ENCODE results near the gene KDM4C. TPM values are rescaled to one million over a fixed set of nuclear protein-coding genes. Genes with fewer than 3 reads are reported as not detected.

Gene KDM4C
- total and polyA plus RNA-seq, 2 of the 8 experiments (the other 6 are each of a cell fraction or from before 2014, with no cell fraction given), result 13.0 to 26.1 TPM

- no peak overlapping the region for H2AFZ ChIP-seq (ENCODE audit: low read length)
- no peak overlapping the region for H3K4me3 ChIP-seq (ENCODE audit: extremely low read depth in 1 of 4, insufficient read depth in 2 of 4, low read depth in 3 of 4, low read length in 4 of 4)
- no peak for TF ChIP-seq EZH2 (IDR thresholded peaks at IDR 0.05; ENCODE audit: low read depth, low read length, severe bottlenecking)
- no peak for TF ChIP-seq FOSL1 (IDR thresholded peaks at IDR 0.05; ENCODE audit: insufficient read depth, low read depth, low read length)
- no peak for TF ChIP-seq PHF8 (conservative IDR thresholded peaks at IDR 0.05; ENCODE audit: low read depth, low read length)
- no peak for TF ChIP-seq JUN (IDR thresholded peaks at IDR 0.05; ENCODE audit: low read depth, low read length)
- no peak for TF ChIP-seq CEBPB (IDR thresholded peaks at IDR 0.05; ENCODE audit: low read depth, low read length)
- no peak for TF ChIP-seq JUND (IDR thresholded peaks at IDR 0.05; ENCODE audit: low read length)
- H3K27me3 ChIP-seq (replicated peaks in 1 of 4; ENCODE audit: control insufficient read depth in 3 of 4, extremely low read depth in 1 of 4, insufficient read depth in 3 of 4, low read length in 3 of 4), result no peaks in the 10 kb centered on the region
- no peak overlapping the region for H3K56ac ChIP-seq (replicated peaks; ENCODE audit: insufficient read length, low read depth, low read length)
- H3K18ac ChIP-seq (ENCODE audit: extremely low read depth, low read length), result no peak overlapping the region
- 96% methylated on average over 6 of the region's 6 CpGs; no CpG with 5 or more reads in 1 of the 2 experiments for WGBS, 2 experiments (ENCODE audit: extremely low coverage in 1 of 2, insufficient coverage in 1 of 2, insufficient read length in 1 of 2, insufficient replicate concordance in 2 of 2, low coverage in 1 of 2, low lambda C conversion rate in 2 of 2, missing lambda C conversion rate in 1 of 2)
- no peaks in the 10 kb centered on the region for H3K9me3 ChIP-seq (ENCODE audit: insufficient read depth in 2 of 2, low read depth in 1 of 2, low read length in 1 of 2)
- H2BK120ac ChIP-seq (replicated peaks; ENCODE audit: low read depth, low read length), result no peak overlapping the region
- peak overlapping the region; percentile 24 for H3K4ac ChIP-seq (replicated peaks; ENCODE audit: insufficient read length, low read depth, low read length)
- no peak overlapping the region for H4K91ac ChIP-seq (replicated peaks; ENCODE audit: insufficient read length, low read length)
- no peak overlapping the region; the same call in 1 of the 2 replicates for H2BK5ac ChIP-seq (ENCODE audit: low read depth, low read length)
- H2BK15ac ChIP-seq (ENCODE audit: low read length), result peak overlapping the region; percentile 94; the same call in 1 of the 2 replicates
- FAIRE-seq (no peak), DNase-seq (ENCODE audit: low read depth in 1 of 2, low spot score in 2 of 2) (no peak)
- no peak overlapping the region for H4K8ac ChIP-seq (ENCODE audit: extremely low read depth, insufficient read depth, low read length)
- H3K79me2 ChIP-seq (ENCODE audit: control insufficient read depth in 1 of 2, insufficient read depth in 2 of 2, low read length in 2 of 2), result peaks cover 3 to 86% of the 10 kb centered on the region in 2 experiments; a peak in 3 of 4 replicates
- POLR2A ChIA-PET (ENCODE audit: partially characterized antibody), result interaction anchor here (2.1 kb wide), 1 partner anchor 25 kb away, joined by 6 read pairs; the partner anchor contains the start of gene KDM4C
- no peaks in the 10 kb centered on the region for H3K23me2 ChIP-seq (ENCODE audit: low read depth, low read length)
- H4K20me1 ChIP-seq (replicated peaks in 1 of 2; ENCODE audit: control insufficient read depth in 1 of 2, insufficient read depth in 2 of 2, low read length in 2 of 2), result no peaks in the 10 kb centered on the region
- H4K5ac ChIP-seq (ENCODE audit: insufficient read length, low read depth, low read length), result no peak overlapping the region
- CTCF ChIA-PET (ENCODE audit: partially characterized antibody), result interaction anchor here (1.2 to 1.3 kb wide), 2 partner anchors 21 to 45 kb away, joined by 3 read pairs; no protein-coding TSS in a partner anchor
- no peaks in the 10 kb centered on the region for H3K36me3 ChIP-seq (ENCODE audit: control insufficient read depth in 2 of 4, insufficient read depth in 4 of 4, low read length in 3 of 4)
- no peak overlapping the region for H3K27ac ChIP-seq (ENCODE audit: low read depth, low read length)
- peaks cover 0 to 24% (median 14%) of the 10 kb centered on the region in 4 experiments; a peak in 6 of 7 replicates for H3K4me1 ChIP-seq (replicated peaks in 1 of 4; ENCODE audit: control insufficient read depth in 3 of 4, insufficient read depth in 4 of 4, low read length in 3 of 4)
- H3K9ac ChIP-seq (replicated peaks in 1 of 4; ENCODE audit: extremely low read depth in 1 of 4, low read depth in 3 of 4, low read length in 3 of 4), result no peak overlapping the region
- no peak overlapping the region for H2BK12ac ChIP-seq (ENCODE audit: low read depth, low read length)
- H3K14ac ChIP-seq (ENCODE audit: insufficient read length), result no peak overlapping the region
- no peak overlapping the region; the same call in 1 of the 2 replicates for H2AK5ac ChIP-seq (ENCODE audit: low read depth, low read length)
- peaks cover 6% of the 10 kb centered on the region; the same call in 1 of the 2 replicates for H3K79me1 ChIP-seq (ENCODE audit: low read depth, low read length)
- no peak overlapping the region for H2BK20ac ChIP-seq (ENCODE audit: low read length)
- H3K4me2 ChIP-seq (ENCODE audit: insufficient read depth in 1 of 2, low read depth in 2 of 2, low read length in 2 of 2), result no peak overlapping the region
- H3K23ac ChIP-seq (ENCODE audit: insufficient read length), result no peak overlapping the region
Observed at GRCh38 chr9:6782345-6782744, 24.6 kb downstream of the KDM4C start.

Measured in H1 (cell line).